Thoracic aorta (tissue), 2 donors: ENCODE measurements around the gene MCC. TPM values are rescaled to one million over a fixed set of nuclear protein-coding genes. Genes with fewer than 3 reads are reported as not detected.

ENCODE experiments used
- ATAC-seq: fragments of 150-250 bp; one replicate; pipeline ENCODE4 v1.8.0; 2017; ENCODE audit warnings: low read depth; ENCODE audit not compliant: insufficient number of reproducible peaks, low FRiP score
- DNase-seq: peaks from one replicate; pipeline ENCODE4 v3.0.0-alpha.2; 2020; ENCODE audit warnings: low spot score
- H3K27ac ChIP-seq, 2 donors: fragments of 200-600 bp; sonication (generic); 1 replicate in 1 of 2; 2 replicates in 1 of 2; pipeline ENCODE4 v1.5.1; 2016; ENCODE audit warnings: mild to moderate bottlenecking in 2 of 2, moderate library complexity in 2 of 2
- H3K27me3 ChIP-seq: fragments of 200-600 bp; sonication (generic); replicated peaks from 2 replicates; pipeline ENCODE4 v1.6.0; 2016; ENCODE audit warnings: mild to moderate bottlenecking; ENCODE audit not compliant: insufficient read depth
- H3K36me3 ChIP-seq: fragments of 200-600 bp; sonication (generic); one replicate; pipeline ENCODE4 v1.5.1; 2016
- H3K4me1 ChIP-seq, 2 donors: fragments of 200-600 bp; sonication (generic); 1 replicate in 1 of 2; 2 replicates in 1 of 2; pipeline versions ENCODE4 v1.5.1 to v1.6.0; 2016; ENCODE audit warnings: low read depth in 2 of 2, mild to moderate bottlenecking in 1 of 2; ENCODE audit not compliant: control insufficient read depth in 1 of 2
- H3K4me3 ChIP-seq: fragments of 200-600 bp; sonication (generic); 2 replicates; pipeline ENCODE4 v1.5.1; 2016; ENCODE audit warnings: mild to moderate bottlenecking
- H3K9me3 ChIP-seq: fragments of 200-600 bp; sonication (generic); 2 replicates; pipeline ENCODE4 v1.5.1; 2016
- CTCF ChIP-seq: fragments of 200-600 bp; sonication (generic); IDR thresholded peaks from one replicate; pipeline ENCODE4 v1.5.1; 2019; ENCODE audit warnings: antibody characterized with exemption
- total RNA-seq, 2 donors: library from RNA; depleted of rRNA; stranded (reverse); fragments of >200 nt; gene quantifications; one replicate each; pipeline versions ENCODE4 v1.1.0 to v1.2.3, GENCODE V29; 2016

Gene MCC
- total RNA-seq, 2 donors from 2014 or later, result 14.6 to 27.2 TPM

- ATAC-seq (no peak), DNase-seq (no peak)
- no peak for TF ChIP-seq CTCF
- no peaks in the 10 kb centered on the region for H3K27me3 ChIP-seq
- H3K36me3 ChIP-seq, result no peaks in the 10 kb centered on the region
- no peak overlapping the region for H3K27ac ChIP-seq
- no peaks in the 10 kb centered on the region for H3K9me3 ChIP-seq
- no peaks in the 10 kb centered on the region for H3K4me1 ChIP-seq
- H3K4me3 ChIP-seq, result no peak overlapping the region
These were observed 214.3 kb downstream of the MCC start for GRCh38 chr5:113273948-113274347.

- Histone ChIP-seq H3K4me3 (no peak overlapping the region), H3K27me3 (no peaks in the 10 kb centered on the region), H3K9me3 (no peaks in the 10 kb centered on the region), H3K4me1 (no peaks in the 10 kb centered on the region), H3K27ac (no peak overlapping the region), H3K36me3 (no peaks in the 10 kb centered on the region)
- TF ChIP-seq CTCF, result no peak
- DNase-seq (no peak), ATAC-seq (no peak)
These were observed 216.4 kb downstream of the MCC start for GRCh38 chr5:113271745-113272454.

GRCh38 chr5:113271015-113271414 lies 217.2 kb downstream of the MCC start:
- DNase-seq (no peak), ATAC-seq (no peak)
- H3K27me3 ChIP-seq, result no peaks in the 10 kb centered on the region
- H3K27ac ChIP-seq, result no peak overlapping the region
- H3K4me3 ChIP-seq, result no peak overlapping the region
- H3K9me3 ChIP-seq, result no peaks in the 10 kb centered on the region
- no peaks in the 10 kb centered on the region for H3K36me3 ChIP-seq
- no peaks in the 10 kb centered on the region for H3K4me1 ChIP-seq
- no peak for TF ChIP-seq CTCF

- ATAC-seq (no peak), DNase-seq (no peak)
- no peak for TF ChIP-seq CTCF
- no peaks in the 10 kb centered on the region for H3K36me3 ChIP-seq
- no peaks in the 10 kb centered on the region for H3K9me3 ChIP-seq
- H3K4me1 ChIP-seq, result no peaks in the 10 kb centered on the region
- no peaks in the 10 kb centered on the region for H3K27me3 ChIP-seq
- no peak overlapping the region for H3K27ac ChIP-seq
- H3K4me3 ChIP-seq, result no peak overlapping the region
These were observed 218.2 kb downstream of the MCC start for GRCh38 chr5:113270086-113270485.

GRCh38 chr5:113269023-113269997 lies 218.9 kb downstream of the MCC start:
- TF ChIP-seq CTCF, result no peak
- DNase-seq (no peak), ATAC-seq (no peak)
- Histone ChIP-seq H3K36me3 (no peaks in the 10 kb centered on the region), H3K27me3 (no peaks in the 10 kb centered on the region), H3K4me3 (no peak overlapping the region), H3K27ac (no peak overlapping the region), H3K4me1 (no peaks in the 10 kb centered on the region), H3K9me3 (no peaks in the 10 kb centered on the region)
